GM23248 (cell line): ENCODE results near the gene EFCAB11.
"Not testable (repeated sequence)": the region's sequence is repeated elsewhere in the genome, so short reads cannot be mapped to it uniquely, and the experiment has no call there.

Experiments used
- EZH2 ChIP-seq: fragments of 200-600 bp; sonication (generic); IDR thresholded peaks from 2 replicates; pipeline ENCODE4 v1.6.1; 2018; ENCODE audit warnings: antibody characterized with exemption, mild to moderate bottlenecking; ENCODE audit not compliant: insufficient read depth, poor library complexity, severe bottlenecking
- EZH2phosphoT487 ChIP-seq: fragments of 200-600 bp; sonication (generic); IDR thresholded peaks from 2 replicates; pipeline ENCODE4 v1.6.1; 2018; ENCODE audit warnings: antibody characterized with exemption, moderate library complexity, mild to moderate bottlenecking, low read depth; ENCODE audit not compliant: insufficient read depth

- TF ChIP-seq EZH2phosphoT487, EZH2: not testable (repeated sequence)
Measured at GRCh38 chr14:89874091-89874490, 80.4 kb downstream of the EFCAB11 start.
